ENCODE data around the gene EEF1G.

DNA sequence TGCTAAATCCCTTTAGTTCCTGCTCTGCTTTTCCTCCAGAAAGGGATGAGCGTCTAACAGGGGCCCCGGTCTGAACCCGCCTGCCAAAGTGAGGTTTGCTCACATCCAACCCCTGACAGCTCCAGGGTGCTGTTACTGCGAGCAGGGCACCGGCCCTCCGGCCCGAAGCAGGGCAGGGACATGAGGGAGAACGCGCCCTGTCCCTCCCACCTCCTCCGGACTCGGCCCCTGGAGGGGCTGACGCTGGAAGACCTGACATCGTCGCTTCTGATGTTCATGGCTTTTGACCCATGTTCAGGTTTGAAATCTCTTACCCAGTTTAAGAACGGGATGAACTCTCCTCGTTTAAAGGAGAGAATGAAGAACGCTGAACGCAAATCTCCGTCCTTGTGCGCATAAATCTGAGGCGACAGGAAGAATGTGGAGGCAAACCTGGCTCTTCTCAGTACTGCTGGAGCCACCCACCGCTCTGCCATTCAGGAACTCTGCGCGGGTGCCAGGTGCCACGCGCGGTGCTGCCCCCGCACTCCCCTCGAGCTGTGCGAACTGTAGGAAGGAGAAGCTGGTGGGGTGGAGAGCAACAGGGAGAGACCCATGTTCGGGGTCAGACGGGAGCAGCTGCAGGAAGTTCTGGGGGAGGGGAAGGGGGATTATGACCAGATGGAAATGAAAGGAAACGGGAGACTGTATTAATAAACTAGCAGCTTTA is 826 bp upstream of the EEF1G start:
- no peak for TF ChIP-seq EZH2phosphoT487 (IDR thresholded peaks at IDR 0.05; ENCODE audit: low read length)
- TF ChIP-seq, protein P1, sequence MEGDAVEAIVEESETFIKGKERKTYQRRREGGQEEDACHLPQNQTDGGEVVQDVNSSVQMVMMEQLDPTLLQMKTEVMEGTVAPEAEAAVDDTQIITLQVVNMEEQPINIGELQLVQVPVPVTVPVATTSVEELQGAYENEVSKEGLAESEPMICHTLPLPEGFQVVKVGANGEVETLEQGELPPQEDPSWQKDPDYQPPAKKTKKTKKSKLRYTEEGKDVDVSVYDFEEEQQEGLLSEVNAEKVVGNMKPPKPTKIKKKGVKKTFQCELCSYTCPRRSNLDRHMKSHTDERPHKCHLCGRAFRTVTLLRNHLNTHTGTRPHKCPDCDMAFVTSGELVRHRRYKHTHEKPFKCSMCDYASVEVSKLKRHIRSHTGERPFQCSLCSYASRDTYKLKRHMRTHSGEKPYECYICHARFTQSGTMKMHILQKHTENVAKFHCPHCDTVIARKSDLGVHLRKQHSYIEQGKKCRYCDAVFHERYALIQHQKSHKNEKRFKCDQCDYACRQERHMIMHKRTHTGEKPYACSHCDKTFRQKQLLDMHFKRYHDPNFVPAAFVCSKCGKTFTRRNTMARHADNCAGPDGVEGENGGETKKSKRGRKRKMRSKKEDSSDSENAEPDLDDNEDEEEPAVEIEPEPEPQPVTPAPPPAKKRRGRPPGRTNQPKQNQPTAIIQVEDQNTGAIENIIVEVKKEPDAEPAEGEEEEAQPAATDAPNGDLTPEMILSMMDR (IDR thresholded peaks at IDR 0.05; ENCODE audit: low read length): no peak
